OCI-LY3 (cell line): ENCODE results near the gene NCOA3.

Source experiments
- H2AFZ ChIP-seq: fragments of 200-600, 300-600 bp; shearing (Covaris generic); 2 replicates; pipeline ENCODE4 v1.6.0; 2014; ENCODE audit warnings: antibody characterized with exemption, low read depth, low read length
- H3K27ac ChIP-seq: fragments of 200-600, 300-600 bp; sonication (generic); 2 replicates; pipeline ENCODE4 v1.5.1; 2014; ENCODE audit warnings: mild to moderate bottlenecking, low read length, moderate library complexity, mixed read lengths
- H3K27me3 ChIP-seq: fragments of 200-600, 300-600 bp; sonication (generic); 2 replicates; pipeline ENCODE4 v1.6.1; 2014; ENCODE audit warnings: low read depth, low read length, mixed read lengths
- H3K36me3 ChIP-seq: fragments of 200-600, 300-600 bp; sonication (generic); replicated peaks from 2 replicates; pipeline ENCODE3; 2014; ENCODE audit warnings: low read depth, low read length, mixed read lengths
- H3K4me1 ChIP-seq: fragments of 300-600, 200-600 bp; sonication (generic); 2 replicates; pipeline ENCODE4 v1.6.1; 2014; ENCODE audit warnings: low read length, mixed read lengths
- H3K4me2 ChIP-seq: fragments of 200-600, 300-600 bp; sonication (generic); 2 replicates; pipeline ENCODE4 v1.6.1; 2014; ENCODE audit warnings: low read length, mixed read lengths
- H3K4me3 ChIP-seq: fragments of 300-600, 200-600 bp; sonication (generic); 2 replicates; pipeline ENCODE4 v1.5.1; 2014; ENCODE audit warnings: antibody characterized with exemption, mild to moderate bottlenecking, low read length, moderate library complexity
- H3K79me2 ChIP-seq: fragments of 300-600, 200-600 bp; shearing (Covaris generic); 2 replicates; pipeline ENCODE4 v1.6.1; 2014; ENCODE audit warnings: mild to moderate bottlenecking, low read length, mixed read lengths
- H3K9ac ChIP-seq: fragments of 300-600, 200-600 bp; shearing (Covaris generic); 2 replicates; pipeline ENCODE4 v1.6.0; 2014; ENCODE audit warnings: mild to moderate bottlenecking, low read length, moderate library complexity
- H3K9me3 ChIP-seq: fragments of 200-600, 300-600 bp; shearing (Covaris generic); 2 replicates; pipeline ENCODE4 v1.6.1; 2014; ENCODE audit warnings: low read length, mixed read lengths; ENCODE audit not compliant: insufficient read depth
- H4K20me1 ChIP-seq: fragments of 200-600, 300-600 bp; sonication (generic); 2 replicates; pipeline ENCODE4 v1.6.1; 2016; ENCODE audit warnings: low read length, mixed read lengths; ENCODE audit not compliant: insufficient read depth
- EZH2phosphoT487 ChIP-seq: fragments of 200-600 bp; shearing (Covaris generic); IDR thresholded peaks from 2 replicates; pipeline ENCODE4 v1.6.1; 2018; ENCODE audit warnings: antibody characterized with exemption, mixed run types, low read depth
- TF ChIP-seq, protein P1 (sequence below): fragments of 200-600, 300-600 bp; sonication (generic); IDR thresholded peaks from 2 replicates; pipeline ENCODE4 v1.5.1; 2014; ENCODE audit warnings: antibody characterized with exemption, low read length, low read depth

Gene NCOA3

GRCh38 chr20:47487175-47487917, 14.3 kb upstream of the NCOA3 start:
- no peaks in the 10 kb centered on the region for H3K27me3 ChIP-seq
- H3K36me3 ChIP-seq: no peaks in the 10 kb centered on the region
- H4K20me1 ChIP-seq: no peaks in the 10 kb centered on the region
- no peaks in the 10 kb centered on the region for H3K9me3 ChIP-seq
- peak overlapping the region; percentile 62 for H3K4me3 ChIP-seq
- H3K4me1 ChIP-seq: peaks cover 77% of the 10 kb centered on the region
- peak overlapping the region; percentile 95 for H3K4me2 ChIP-seq
- H3K9ac ChIP-seq: peak overlapping the region; percentile 80
- peak overlapping the region; percentile 23; the same call in 1 of the 2 replicates for H2AFZ ChIP-seq
- 0 out of 2 replicates have a peak, but pooled peaks have one; percentile 69 for TF ChIP-seq EZH2phosphoT487
- TF ChIP-seq, protein P1, sequence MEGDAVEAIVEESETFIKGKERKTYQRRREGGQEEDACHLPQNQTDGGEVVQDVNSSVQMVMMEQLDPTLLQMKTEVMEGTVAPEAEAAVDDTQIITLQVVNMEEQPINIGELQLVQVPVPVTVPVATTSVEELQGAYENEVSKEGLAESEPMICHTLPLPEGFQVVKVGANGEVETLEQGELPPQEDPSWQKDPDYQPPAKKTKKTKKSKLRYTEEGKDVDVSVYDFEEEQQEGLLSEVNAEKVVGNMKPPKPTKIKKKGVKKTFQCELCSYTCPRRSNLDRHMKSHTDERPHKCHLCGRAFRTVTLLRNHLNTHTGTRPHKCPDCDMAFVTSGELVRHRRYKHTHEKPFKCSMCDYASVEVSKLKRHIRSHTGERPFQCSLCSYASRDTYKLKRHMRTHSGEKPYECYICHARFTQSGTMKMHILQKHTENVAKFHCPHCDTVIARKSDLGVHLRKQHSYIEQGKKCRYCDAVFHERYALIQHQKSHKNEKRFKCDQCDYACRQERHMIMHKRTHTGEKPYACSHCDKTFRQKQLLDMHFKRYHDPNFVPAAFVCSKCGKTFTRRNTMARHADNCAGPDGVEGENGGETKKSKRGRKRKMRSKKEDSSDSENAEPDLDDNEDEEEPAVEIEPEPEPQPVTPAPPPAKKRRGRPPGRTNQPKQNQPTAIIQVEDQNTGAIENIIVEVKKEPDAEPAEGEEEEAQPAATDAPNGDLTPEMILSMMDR: no peak
- H3K79me2 ChIP-seq: no peaks in the 10 kb centered on the region
- peak overlapping the region; percentile 96 for H3K27ac ChIP-seq

DNA sequence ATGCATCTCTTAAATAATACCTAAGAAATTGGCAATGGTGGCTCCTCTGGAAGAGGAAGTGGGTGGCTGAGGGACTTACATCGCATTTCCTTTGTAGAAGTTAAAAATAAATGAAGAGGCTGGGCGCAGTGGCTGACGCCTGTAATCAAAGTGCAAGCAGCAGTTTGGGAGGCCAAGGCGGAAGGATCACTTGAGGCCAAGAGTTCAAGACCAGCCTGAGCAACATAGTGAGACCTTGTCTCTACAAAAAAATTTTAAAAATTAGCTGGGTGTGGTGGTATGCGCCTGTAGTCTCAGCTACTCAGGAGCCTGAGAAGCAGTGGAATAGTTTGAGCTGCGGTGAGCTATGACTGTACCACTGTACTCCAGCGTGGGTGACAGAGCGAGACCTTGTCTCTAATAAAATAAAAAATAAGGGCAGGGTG, 12.2 kb upstream of the NCOA3 start:
- Histone ChIP-seq H3K4me1 (peaks cover 92% of the 10 kb centered on the region), H3K27me3 (no peaks in the 10 kb centered on the region), H3K9me3 (no peaks in the 10 kb centered on the region), H2AFZ (no peak overlapping the region), H3K27ac (peak overlapping the region; percentile 96), H3K9ac (no peak overlapping the region; the same call in 1 of the 2 replicates), H3K36me3 (no peaks in the 10 kb centered on the region), H3K79me2 (peaks cover 5% of the 10 kb centered on the region; the same call in 1 of the 2 replicates), H3K4me2 (no peak overlapping the region), H3K4me3 (no peak overlapping the region), H4K20me1 (no peaks in the 10 kb centered on the region)
- TF ChIP-seq EZH2phosphoT487: no peak
- TF ChIP-seq, protein P1: no peak

GRCh38 chr20:47490795-47491194, 10.9 kb upstream of the NCOA3 start:
- no peaks in the 10 kb centered on the region for H3K9me3 ChIP-seq
- H4K20me1 ChIP-seq: no peaks in the 10 kb centered on the region
- H3K9ac ChIP-seq: peak overlapping the region; percentile 1; the same call in 1 of the 2 replicates
- TF ChIP-seq, protein P1: no peak
- TF ChIP-seq EZH2phosphoT487: no peak
- no peak overlapping the region for H2AFZ ChIP-seq
- H3K4me2 ChIP-seq: peak overlapping the region; percentile 5; the same call in 1 of the 2 replicates
- H3K4me3 ChIP-seq: no peak overlapping the region
- H3K27me3 ChIP-seq: no peaks in the 10 kb centered on the region
- peaks cover 83% of the 10 kb centered on the region for H3K4me1 ChIP-seq
- peaks cover 7% of the 10 kb centered on the region; the same call in 1 of the 2 replicates for H3K79me2 ChIP-seq
- peak overlapping the region; percentile 67 for H3K27ac ChIP-seq
- no peaks in the 10 kb centered on the region for H3K36me3 ChIP-seq

DNA sequence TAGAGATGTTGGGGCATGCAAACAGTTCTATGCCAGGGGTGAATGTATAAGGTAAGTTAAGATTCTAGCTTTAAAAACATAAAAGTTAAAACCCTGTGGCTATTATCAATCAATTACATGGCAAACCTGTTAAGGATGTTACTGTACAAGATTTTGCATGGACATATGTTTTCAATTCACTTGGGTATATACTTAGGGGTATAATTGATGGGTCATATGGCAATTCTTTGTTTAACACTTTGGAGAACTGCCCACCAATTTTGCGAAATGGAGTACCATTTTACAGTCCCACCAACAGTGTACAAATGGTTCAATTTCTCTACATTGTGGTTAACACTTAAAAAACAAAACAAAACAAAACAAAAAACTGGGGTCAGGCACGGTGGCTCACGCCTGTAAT, 9.4 kb upstream of the NCOA3 start:
- peaks cover 7% of the 10 kb centered on the region; the same call in 1 of the 2 replicates for H3K79me2 ChIP-seq
- no peaks in the 10 kb centered on the region for H3K9me3 ChIP-seq
- no peak overlapping the region for H2AFZ ChIP-seq
- H3K4me1 ChIP-seq: peaks cover 77% of the 10 kb centered on the region
- H3K4me2 ChIP-seq: no peak overlapping the region
- no peak overlapping the region for H3K9ac ChIP-seq
- no peak overlapping the region for H3K4me3 ChIP-seq
- no peaks in the 10 kb centered on the region for H4K20me1 ChIP-seq
- no peaks in the 10 kb centered on the region for H3K27me3 ChIP-seq
- no peak for TF ChIP-seq EZH2phosphoT487
- TF ChIP-seq, protein P1: no peak
- H3K27ac ChIP-seq: peak overlapping the region; percentile 79
- H3K36me3 ChIP-seq: no peaks in the 10 kb centered on the region
